PFSK-1 (cell line): Measurements from ENCODE around the gene FOS.

Source experiments
- FOXP2 ChIP-seq: optimal IDR thresholded peaks from 2 replicates; pipeline ENCODE3; 2011; ENCODE audit warnings: borderline replicate concordance, control low read depth, inconsistent platforms; ENCODE audit not compliant: insufficient read depth; ENCODE audit errors: extremely low read length, extremely low read depth
- POLR2AphosphoS5 ChIP-seq: IDR thresholded peaks from 2 replicates; pipeline ENCODE4 v1.6.1; 2012; ENCODE audit warnings: low read depth, mild to moderate bottlenecking, control low read depth, low read length, moderate library complexity
- REST ChIP-seq, 2 experiments: IDR thresholded peaks; 2 replicates each; pipeline versions ENCODE4 v1.6.1 to v1.8.0; 2011 to 2012; ENCODE audit warnings: low read depth in 2 of 2, low read length in 2 of 2, control low read depth in 1 of 2, inconsistent platforms in 1 of 2, mild to moderate bottlenecking in 1 of 2, moderate library complexity in 1 of 2; ENCODE audit not compliant: insufficient read depth in 1 of 2
- SIN3A ChIP-seq: IDR thresholded peaks from 2 replicates; pipeline ENCODE4 v1.6.1; 2012; ENCODE audit warnings: mild to moderate bottlenecking, low read length, moderate library complexity, borderline replicate concordance; ENCODE audit not compliant: insufficient read depth
- TAF1 ChIP-seq: IDR thresholded peaks from 2 replicates; pipeline ENCODE4 v1.6.1; 2012; ENCODE audit warnings: low read length, control low read depth, borderline replicate concordance; ENCODE audit not compliant: insufficient read depth

The FOS gene

GRCh38 chr14:75232191-75232590, 46.4 kb upstream of the FOS start:
- TF ChIP-seq TAF1: no peak
- no peak for TF ChIP-seq POLR2AphosphoS5
- no peak for TF ChIP-seq REST (IDR thresholded peaks at IDR 0.05; ENCODE audit: insufficient read depth in 1 of 2, low read depth in 2 of 2, low read length in 2 of 2)
- no peak for TF ChIP-seq SIN3A
- TF ChIP-seq FOXP2: no peak

GRCh38 chr14:75232597-75232996, 46.0 kb upstream of the FOS start:
- no peak for TF ChIP-seq TAF1
- TF ChIP-seq SIN3A: no peak
- no peak for TF ChIP-seq REST (IDR thresholded peaks at IDR 0.05; ENCODE audit: insufficient read depth in 1 of 2, low read depth in 2 of 2, low read length in 2 of 2)
- no peak for TF ChIP-seq FOXP2
- TF ChIP-seq POLR2AphosphoS5: no peak

GRCh38 chr14:75234173-75235115, 44.2 kb upstream of the FOS start:
- no peak for TF ChIP-seq POLR2AphosphoS5
- no peak for TF ChIP-seq TAF1
- TF ChIP-seq SIN3A: no peak
- TF ChIP-seq REST (IDR thresholded peaks at IDR 0.05; ENCODE audit: insufficient read depth in 1 of 2, low read depth in 2 of 2, low read length in 2 of 2): no peak
- no peak for TF ChIP-seq FOXP2

- TF ChIP-seq POLR2AphosphoS5 (no peak), TAF1 (no peak), SIN3A (no peak), REST (IDR thresholded peaks at IDR 0.05; ENCODE audit: insufficient read depth in 1 of 2, low read depth in 2 of 2, low read length in 2 of 2) (no peak), FOXP2 (no peak)
Measured at GRCh38 chr14:75236467-75236866, 42.2 kb upstream of the FOS start.
